ENCODE data around the gene MATCAP1. TPM values are rescaled to one million over a fixed set of nuclear protein-coding genes. Genes with fewer than 3 reads are reported as not detected.

MATCAP1 gene
- total RNA-seq, 4 donors from 2014 or later: 20.8 to 57.8 (median 42.3) TPM

DNA sequence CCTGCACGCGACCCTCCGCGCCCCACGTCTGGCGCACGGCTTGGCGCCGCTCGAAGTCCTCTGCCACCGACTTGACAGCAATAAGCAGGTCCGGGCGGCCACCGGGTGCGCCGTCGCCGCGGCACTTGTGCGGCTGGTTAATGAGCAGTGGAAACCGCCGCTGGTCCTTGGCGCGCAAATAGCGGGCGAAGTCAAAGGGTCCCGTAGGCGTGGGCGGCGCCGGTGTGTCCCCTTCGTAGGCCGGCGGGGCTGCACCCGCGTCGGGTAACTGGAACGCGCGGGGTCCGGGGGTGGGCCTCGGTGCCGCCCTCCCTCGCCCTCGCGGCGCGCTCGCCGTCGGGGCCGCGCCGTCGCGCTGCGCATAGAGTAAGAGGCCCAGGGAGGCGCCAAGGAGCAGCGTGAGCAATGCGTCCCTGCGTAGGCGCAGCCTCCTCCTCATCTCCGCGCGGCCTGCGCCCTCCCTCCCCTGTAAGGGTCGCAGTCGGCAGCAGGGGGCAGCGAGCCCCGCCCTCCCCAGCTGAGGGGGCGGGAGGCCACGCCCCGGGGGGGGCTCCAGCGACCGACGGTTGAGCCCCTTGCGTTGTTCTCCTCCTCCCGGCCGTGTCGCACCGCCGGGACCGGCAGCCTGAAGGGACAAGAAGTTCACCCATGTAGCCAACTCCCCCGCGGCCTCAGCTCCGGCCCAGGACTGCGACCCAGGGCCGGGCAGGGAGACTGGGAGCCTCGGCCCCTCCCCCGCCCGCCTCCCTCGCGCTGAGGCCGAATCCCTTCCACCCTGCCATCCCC is 33.5 kb downstream of the MATCAP1 start:
- no peaks in the 10 kb centered on the region for H3K27me3 ChIP-seq
- no peaks in the 10 kb centered on the region for H3K9me3 ChIP-seq
- DNase-seq: peak in 1 of 3 donors; percentile 57
- peak overlapping the region; percentile 51 to 70 (median 60) for H3K4me3 ChIP-seq
- peaks cover 0 to 26% (median 6%) of the 10 kb centered on the region in 4 donors for H3K4me1 ChIP-seq
- peaks cover 0 to 26% (median 0%) of the 10 kb centered on the region in 3 donors for H3K36me3 ChIP-seq
- H3K27ac ChIP-seq: peak overlapping the region; percentile 56 to 87 (median 72)
- TF ChIP-seq POLR2A (IDR thresholded peaks at IDR 0.05): no peak
- TF ChIP-seq, protein P1, sequence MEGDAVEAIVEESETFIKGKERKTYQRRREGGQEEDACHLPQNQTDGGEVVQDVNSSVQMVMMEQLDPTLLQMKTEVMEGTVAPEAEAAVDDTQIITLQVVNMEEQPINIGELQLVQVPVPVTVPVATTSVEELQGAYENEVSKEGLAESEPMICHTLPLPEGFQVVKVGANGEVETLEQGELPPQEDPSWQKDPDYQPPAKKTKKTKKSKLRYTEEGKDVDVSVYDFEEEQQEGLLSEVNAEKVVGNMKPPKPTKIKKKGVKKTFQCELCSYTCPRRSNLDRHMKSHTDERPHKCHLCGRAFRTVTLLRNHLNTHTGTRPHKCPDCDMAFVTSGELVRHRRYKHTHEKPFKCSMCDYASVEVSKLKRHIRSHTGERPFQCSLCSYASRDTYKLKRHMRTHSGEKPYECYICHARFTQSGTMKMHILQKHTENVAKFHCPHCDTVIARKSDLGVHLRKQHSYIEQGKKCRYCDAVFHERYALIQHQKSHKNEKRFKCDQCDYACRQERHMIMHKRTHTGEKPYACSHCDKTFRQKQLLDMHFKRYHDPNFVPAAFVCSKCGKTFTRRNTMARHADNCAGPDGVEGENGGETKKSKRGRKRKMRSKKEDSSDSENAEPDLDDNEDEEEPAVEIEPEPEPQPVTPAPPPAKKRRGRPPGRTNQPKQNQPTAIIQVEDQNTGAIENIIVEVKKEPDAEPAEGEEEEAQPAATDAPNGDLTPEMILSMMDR (IDR thresholded peaks at IDR 0.05): peak in 1 of 6 experiments; percentile 8

DNA sequence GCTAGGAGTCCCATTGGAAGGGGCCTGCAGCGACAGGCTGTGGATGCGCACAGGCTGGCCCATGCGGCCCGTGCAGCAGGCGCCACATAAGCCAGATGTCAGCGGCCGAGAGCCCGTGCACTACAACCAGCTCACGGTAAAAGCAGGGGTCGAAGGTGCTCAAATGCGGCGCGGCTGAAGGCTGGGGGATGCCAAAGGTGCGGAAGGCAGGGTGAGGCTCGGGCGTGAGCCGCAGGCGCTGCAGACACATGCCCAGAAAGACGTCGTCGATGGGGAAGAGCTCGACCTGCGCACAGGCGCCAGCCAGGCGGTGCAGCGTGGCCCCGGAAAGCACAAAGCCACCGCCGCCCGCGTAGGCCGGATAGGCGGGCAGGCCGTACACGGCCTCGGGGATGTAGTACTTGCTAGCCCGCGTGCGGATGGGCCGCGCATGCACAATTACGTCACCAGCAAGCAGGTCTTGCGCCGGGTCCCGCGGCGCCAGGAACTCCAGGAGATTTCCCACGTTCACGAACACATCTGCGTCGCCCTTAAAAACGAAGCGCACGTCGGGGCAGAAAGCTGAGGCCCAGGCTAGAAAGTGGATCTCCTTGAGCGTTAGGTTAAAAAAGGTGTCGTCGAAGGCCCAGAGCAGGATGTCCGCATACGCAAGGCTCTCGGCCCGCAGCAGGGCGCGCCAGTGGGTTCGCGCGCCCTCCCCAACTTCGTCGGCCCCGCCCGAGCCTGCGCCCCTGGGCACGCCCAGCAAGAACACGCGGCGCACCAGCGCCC is 34.3 kb downstream of the MATCAP1 start:
- no peaks in the 10 kb centered on the region for H3K27me3 ChIP-seq
- peaks cover 0 to 19% (median 3%) of the 10 kb centered on the region in 4 donors for H3K4me1 ChIP-seq
- TF ChIP-seq POLR2A (IDR thresholded peaks at IDR 0.05): no peak
- TF ChIP-seq, protein P1 (IDR thresholded peaks at IDR 0.05): no peak
- H3K36me3 ChIP-seq: peaks cover 0 to 34% (median 0%) of the 10 kb centered on the region in 3 donors
- H3K9me3 ChIP-seq: no peaks in the 10 kb centered on the region
- peak overlapping the region in 3 of 4 donors; percentile 57 to 70 (median 63) for H3K4me3 ChIP-seq
- no peak for DNase-seq
- H3K27ac ChIP-seq: peak overlapping the region in 3 of 4 donors; percentile 71 to 87 (median 73)

DNA sequence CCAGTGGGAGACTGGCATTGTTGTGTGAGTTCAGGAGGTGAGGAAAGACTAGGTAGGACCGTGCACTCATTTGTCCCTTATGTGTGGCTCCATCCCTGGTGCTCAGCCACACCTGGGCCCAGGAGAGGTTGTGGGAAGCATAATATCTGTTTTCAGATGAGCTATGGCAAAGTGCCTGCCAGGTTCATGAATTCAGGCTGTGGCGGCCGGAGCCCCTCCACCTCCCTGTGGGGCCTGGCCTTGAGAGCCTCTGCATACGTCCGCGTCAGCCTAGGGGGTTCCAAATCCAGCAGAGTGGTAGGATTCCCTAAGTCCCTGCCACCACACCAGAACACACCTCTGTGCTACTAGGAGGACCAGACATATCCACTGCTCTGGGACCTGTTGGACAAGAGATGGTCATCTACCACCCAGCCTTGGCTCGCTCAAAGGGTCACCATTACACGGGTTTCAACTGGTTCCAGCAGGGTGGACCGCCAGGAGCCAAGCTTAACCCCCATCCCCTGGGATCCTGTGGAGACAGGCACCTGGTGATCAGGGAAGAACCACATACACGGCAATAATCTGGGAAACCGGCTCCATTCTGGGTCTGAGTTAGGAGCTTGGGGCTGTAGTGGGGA is 35.0 kb downstream of the MATCAP1 start:
- H3K4me3 ChIP-seq: no peak overlapping the region
- H3K36me3 ChIP-seq: peaks cover 0 to 41% (median 0%) of the 10 kb centered on the region in 3 donors
- peaks cover 0 to 19% (median 3%) of the 10 kb centered on the region in 4 donors for H3K4me1 ChIP-seq
- TF ChIP-seq, protein P1 (IDR thresholded peaks at IDR 0.05): no peak
- no peak for TF ChIP-seq POLR2A (IDR thresholded peaks at IDR 0.05)
- no peaks in the 10 kb centered on the region for H3K27me3 ChIP-seq
- H3K27ac ChIP-seq: no peak overlapping the region
- no peaks in the 10 kb centered on the region for H3K9me3 ChIP-seq
- DNase-seq: no peak

DNA sequence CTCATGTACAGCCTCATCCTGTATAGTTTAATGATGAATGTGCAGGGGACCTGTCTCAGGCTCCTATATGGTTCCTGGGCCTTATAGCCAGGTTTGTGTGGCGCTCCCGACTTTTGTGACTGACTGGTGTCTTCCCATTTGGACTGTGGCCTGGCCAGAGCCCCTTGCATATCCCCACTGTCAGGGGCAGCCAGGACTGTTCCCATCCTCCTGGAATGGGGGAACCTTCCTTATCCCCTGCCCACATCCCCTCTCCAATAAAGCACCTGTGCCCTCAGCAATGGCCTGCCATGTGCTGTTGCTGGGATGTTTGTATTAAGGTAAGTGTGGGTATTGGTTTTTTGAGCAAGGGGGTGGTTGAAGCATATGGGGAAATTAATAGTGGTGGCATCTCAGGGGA is 35.5 kb downstream of the MATCAP1 start:
- peaks cover 0 to 46% (median 3%) of the 10 kb centered on the region in 3 donors for H3K36me3 ChIP-seq
- DNase-seq: no peak

More for the DNA sequence above, 35.5 kb downstream of the MATCAP1 start:
- Histone ChIP-seq H3K27ac (no peak overlapping the region), H3K9me3 (no peaks in the 10 kb centered on the region), H3K4me3 (no peak overlapping the region), H3K27me3 (no peaks in the 10 kb centered on the region), H3K4me1 (peaks cover 0 to 19% (median 3%) of the 10 kb centered on the region in 4 donors)
- no peak for TF ChIP-seq POLR2A (IDR thresholded peaks at IDR 0.05)
- TF ChIP-seq, protein P1 (IDR thresholded peaks at IDR 0.05): no peak

Measured in Peyer's patch (tissue), 4 donors.